Right cardiac atrium (tissue), 5 donors: ENCODE data around the gene NFATC2IP. TPM values are rescaled to one million over a fixed set of nuclear protein-coding genes. Genes with fewer than 3 reads are reported as not detected.
"Not testable (repeated sequence)": the region's sequence is repeated elsewhere in the genome, so short reads cannot be mapped to it uniquely, and the experiment has no call there.

ENCODE experiments used
- ATAC-seq, 2 donors: fragments of 200-7000 bp; cut with Tn5 transposase; one replicate each; pipeline versions ENCODE4 v1.8.0 to v1.9.1; 2020; ENCODE audit warnings: moderate library complexity in 2 of 2, mild to moderate bottlenecking in 1 of 2
- DNase-seq, 3 donors: peaks; one replicate each; pipeline ENCODE4 v3.0.0-alpha.2; 2020
- H3K27ac ChIP-seq: one replicate; pipeline ENCODE4 v1.5.1; 2013; ENCODE audit warnings: mild to moderate bottlenecking, low read length, control low read depth, moderate library complexity
- H3K27me3 ChIP-seq: one replicate; pipeline ENCODE4 v1.6.1; 2013; ENCODE audit not compliant: control insufficient read depth, insufficient read depth
- H3K4me1 ChIP-seq: one replicate; pipeline ENCODE4 v1.6.1; 2013; ENCODE audit warnings: low read length; ENCODE audit not compliant: control insufficient read depth, insufficient read depth
- H3K4me3 ChIP-seq: one replicate; pipeline ENCODE4 v1.5.1; 2013; ENCODE audit warnings: low read length, control low read depth
- H3K9me3 ChIP-seq: one replicate; pipeline ENCODE4 v1.6.1; 2013; ENCODE audit warnings: low read length; ENCODE audit not compliant: control insufficient read depth
- WGBS: extraction: QIAGEN DNeasy Blood & Tissue Kit; methylation state at CpG from one replicate; pipeline ENCODE4 v1.1.7; 2013; 5-methylcytosine and 5-hydroxymethylcytosine counted together
- intact Hi-C, 4 donors: fragments of 100-400 bp; cut with DNase I; formaldehyde crosslinking; loops; one replicate each; pipeline versions ENCODE4 v1.11.0 to v1.14.0; 2022 to 2023
- polyA plus RNA-seq: library from polyadenylated mRNA; stranded (reverse); fragments of 200-250 nt; gene quantifications from one replicate; pipeline ENCODE4 v1.2.3, GENCODE V29; 2013
- total RNA-seq, 4 donors: library from RNA; stranded (reverse); fragmentation: NEBNext Ultra II Directional; extraction: Animal tissue kit (Norgen Biotek cat#: 25700); gene quantifications; one replicate each; pipeline ENCODE4 v1.2.1, GENCODE V29; 2021
- donor health status: healthy with polysubstance abuse.
- donor health status: DM: no; HTN: yes; CAD: no.
- donor health status: DM: no; HTN: no; CAD: no.
- donor health status: DM: no; HTN: yes; CAD: no; lungs with severe emphysema.
- donor health status: DM: yes; HTN: yes; CAD: no.

NFATC2IP gene
- total and polyA plus RNA-seq, 5 donors = 13.4 to 18.0 (median 17.2) TPM

GRCh38 chr16:28974437-28975157 is 23.9 kb downstream of the NFATC2IP start, which contains the start of gene SPNS1:
TSS of gene SPNS1 (plus strand) at chr16:28974778. CDS start at chr16:28975152, 374 bp downstream.
- DNase-seq = peak; percentile 98 to 99 (median 99)
- Histone ChIP-seq H3K4me1 (peaks cover 3% of the 10 kb centered on the region), H3K27ac (peak within 1 kb of the TSS; percentile 55), H3K27me3 (no peaks in the 10 kb centered on the region), H3K9me3 (no peaks in the 10 kb centered on the region), H3K4me3 (peak within 1 kb of the TSS; percentile 68)
- intact Hi-C loops = no loop called here
- ATAC-seq = peak; percentile 97
- WGBS = under 1% methylated on average over 60 of the region's 60 CpGs

DNA sequence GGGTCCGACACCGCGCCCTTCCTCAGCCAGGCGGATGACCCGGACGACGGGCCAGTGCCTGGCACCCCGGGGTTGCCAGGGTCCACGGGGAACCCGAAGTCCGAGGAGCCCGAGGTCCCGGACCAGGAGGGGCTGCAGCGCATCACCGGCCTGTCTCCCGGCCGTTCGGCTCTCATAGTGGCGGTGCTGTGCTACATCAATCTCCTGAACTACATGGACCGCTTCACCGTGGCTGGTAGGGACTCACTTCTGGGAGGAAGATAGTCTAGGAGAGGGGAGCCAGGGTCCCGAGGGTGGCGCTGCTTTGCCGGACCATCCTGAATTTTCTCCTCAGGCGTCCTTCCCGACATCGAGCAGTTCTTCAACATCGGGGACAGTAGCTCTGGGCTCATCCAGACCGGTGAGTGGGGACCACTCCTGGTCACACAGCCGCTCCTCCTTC is 24.4 kb downstream of the NFATC2IP start:
- Histone ChIP-seq H3K27ac (no peak overlapping the region), H3K9me3 (no peaks in the 10 kb centered on the region), H3K4me1 (peaks cover 3% of the 10 kb centered on the region), H3K4me3 (peak overlapping the region; percentile 68), H3K27me3 (no peaks in the 10 kb centered on the region)
- 5% methylated on average over 30 of the region's 30 CpGs for WGBS
- intact Hi-C loops = no loop called here
- ATAC-seq (peak; percentile 4 to 23), DNase-seq (peak in 1 of 3 donors; percentile 53)

DNA sequence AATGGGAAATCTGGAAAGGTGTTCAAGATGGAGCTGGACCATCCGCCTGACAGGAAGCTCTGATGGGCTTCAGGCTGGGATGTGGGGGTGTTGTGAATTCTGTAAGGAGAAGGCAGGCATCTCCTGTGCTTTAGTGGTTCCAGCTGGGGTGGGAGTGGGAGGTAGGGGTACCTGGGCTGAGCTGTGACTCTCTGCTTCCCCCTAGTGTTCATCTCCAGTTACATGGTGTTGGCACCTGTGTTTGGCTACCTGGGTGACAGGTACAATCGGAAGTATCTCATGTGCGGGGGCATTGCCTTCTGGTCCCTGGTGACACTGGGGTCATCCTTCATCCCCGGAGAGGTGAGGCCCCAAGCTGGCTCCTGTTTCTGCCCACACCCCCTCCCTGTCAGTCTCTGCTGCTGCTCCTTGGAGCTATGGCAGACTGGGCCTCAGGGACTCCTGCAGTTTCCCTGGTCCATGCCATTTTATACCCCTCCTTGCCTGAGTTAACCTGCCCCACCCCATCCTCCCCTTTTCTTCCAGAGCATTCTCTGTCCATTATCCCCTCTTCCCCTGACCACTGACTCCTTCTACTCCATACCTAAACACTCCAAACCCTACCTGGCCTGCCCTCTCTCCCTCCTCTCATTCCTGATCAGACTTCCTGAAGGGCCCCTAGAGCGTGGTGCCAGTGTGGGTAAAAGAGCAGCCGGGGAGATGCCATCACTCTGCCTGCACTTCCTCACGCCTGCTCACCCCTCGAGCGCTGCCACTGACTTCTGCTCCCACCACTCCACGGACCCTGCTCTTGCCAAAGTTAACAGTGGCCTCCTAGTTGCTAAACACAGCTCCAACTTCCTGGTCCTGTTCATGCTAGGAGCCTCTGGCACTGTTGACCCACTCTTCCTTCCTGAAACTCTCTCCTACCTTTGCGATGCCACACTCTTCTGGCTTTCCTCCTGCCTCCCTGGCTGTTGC is 27.2 kb downstream of the NFATC2IP start:
- DNase-seq (peak in 1 of 3 donors; percentile 18), ATAC-seq (no peak)
- H3K4me1 ChIP-seq = peaks cover 3% of the 10 kb centered on the region
- H3K27me3 ChIP-seq = no peaks in the 10 kb centered on the region
- no peak overlapping the region for H3K27ac ChIP-seq
- intact Hi-C loops = no loop called here
- no peak overlapping the region for H3K4me3 ChIP-seq
- WGBS = 78% methylated on average over 11 of the region's 11 CpGs
- H3K9me3 ChIP-seq = no peaks in the 10 kb centered on the region

- H3K4me1 ChIP-seq, H3K27ac ChIP-seq, ATAC-seq, intact Hi-C loops, H3K27me3 ChIP-seq, H3K4me3 ChIP-seq, H3K9me3 ChIP-seq: not testable (repeated sequence)
- DNase-seq = peak in 1 of 3 donors; percentile 1
- 88% methylated on average over 7 of the region's 7 CpGs for WGBS
Observed at GRCh38 chr16:28980330-28980729, 29.6 kb downstream of the NFATC2IP start.

DNA sequence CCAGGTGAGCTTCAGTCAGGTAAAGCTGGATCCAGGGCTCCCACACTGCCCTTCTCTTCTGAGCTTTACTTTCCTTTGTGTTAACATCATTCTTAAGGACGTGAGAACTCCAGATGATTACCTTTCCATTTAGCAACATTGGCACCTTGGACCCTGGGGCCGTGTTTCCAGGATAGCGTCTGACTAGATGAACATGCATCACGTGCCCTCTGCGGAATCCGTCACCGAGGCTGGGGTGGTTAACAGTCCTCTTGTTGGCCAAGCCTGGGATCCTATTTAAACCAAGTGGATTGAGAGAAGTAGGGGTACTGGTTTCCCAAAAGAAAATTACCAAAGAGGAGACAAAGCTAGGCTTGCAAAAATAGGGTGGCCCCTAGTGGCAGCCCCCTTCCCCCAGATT is 30.2 kb downstream of the NFATC2IP start:
- intact Hi-C loops = no loop called here

GRCh38 chr16:28981517-28981916 is 30.8 kb downstream of the NFATC2IP start:
- no peak overlapping the region for H3K27ac ChIP-seq
- 84% methylated on average over 12 of the region's 12 CpGs for WGBS
- H3K4me3 ChIP-seq = no peak overlapping the region
- ATAC-seq (no peak), DNase-seq (peak in 1 of 3 donors; percentile 43)
- no peaks in the 10 kb centered on the region for H3K9me3 ChIP-seq
- no peaks in the 10 kb centered on the region for H3K4me1 ChIP-seq
- intact Hi-C loops = no loop called here
- no peaks in the 10 kb centered on the region for H3K27me3 ChIP-seq

More for the DNA sequence above, 30.2 kb downstream of the NFATC2IP start:
- Histone ChIP-seq H3K27me3 (no peaks in the 10 kb centered on the region), H3K4me1 (no peaks in the 10 kb centered on the region), H3K9me3 (no peaks in the 10 kb centered on the region), H3K27ac (no peak overlapping the region), H3K4me3 (no peak overlapping the region)
- DNase-seq (peak in 1 of 3 donors; percentile 11), ATAC-seq (no peak)
- WGBS = 97% methylated on average over 7 of the region's 7 CpGs

DNA sequence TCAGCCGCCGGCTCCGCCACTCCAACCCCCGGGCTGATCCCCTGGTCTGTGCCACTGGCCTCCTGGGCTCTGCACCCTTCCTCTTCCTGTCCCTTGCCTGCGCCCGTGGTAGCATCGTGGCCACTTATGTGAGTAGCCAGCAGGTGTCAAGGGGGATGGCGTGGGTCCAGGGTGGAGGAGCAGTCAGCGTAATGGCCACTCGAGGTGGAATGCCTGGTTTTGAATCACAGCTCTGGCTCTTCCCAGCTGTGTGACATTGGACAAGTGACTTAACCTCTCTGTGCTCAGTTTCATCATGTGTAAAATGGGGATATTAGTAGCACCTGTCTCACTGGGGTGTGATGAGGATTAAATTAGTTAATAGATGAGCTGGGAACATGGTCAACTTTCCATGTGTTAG is 31.7 kb downstream of the NFATC2IP start:
- ATAC-seq (no peak), DNase-seq (peak in 1 of 3 donors; percentile 52)
- no peak overlapping the region for H3K4me3 ChIP-seq
- H3K27ac ChIP-seq = no peak overlapping the region
- H3K27me3 ChIP-seq = no peaks in the 10 kb centered on the region
- H3K4me1 ChIP-seq = no peaks in the 10 kb centered on the region
- intact Hi-C loops = no loop called here
- WGBS = 95% methylated on average over 10 of the region's 10 CpGs
- H3K9me3 ChIP-seq = no peaks in the 10 kb centered on the region

GRCh38 chr16:28982949-28983348 is 32.2 kb downstream of the NFATC2IP start:
- H3K27ac ChIP-seq = no peak overlapping the region
- no peak for ATAC-seq
- H3K4me3 ChIP-seq = no peak overlapping the region
- WGBS = 96% methylated on average over 11 of the region's 11 CpGs
- H3K9me3 ChIP-seq = no peaks in the 10 kb centered on the region
- intact Hi-C loops = no loop called here
- no peaks in the 10 kb centered on the region for H3K27me3 ChIP-seq
- DNase-seq = peak in 1 of 3 donors; percentile 40
- no peaks in the 10 kb centered on the region for H3K4me1 ChIP-seq

- 92% methylated on average over 18 of the region's 18 CpGs for WGBS
- H3K27ac ChIP-seq = no peak overlapping the region
- intact Hi-C loops = no loop called here
- ATAC-seq = no peak
- H3K27me3 ChIP-seq = no peaks in the 10 kb centered on the region
- H3K4me3 ChIP-seq = no peak overlapping the region
- H3K9me3 ChIP-seq = no peaks in the 10 kb centered on the region
- no peaks in the 10 kb centered on the region for H3K4me1 ChIP-seq
- DNase-seq = no peak
Observed at GRCh38 chr16:28983644-28984043, 32.9 kb downstream of the NFATC2IP start.

- no peaks in the 10 kb centered on the region for H3K4me1 ChIP-seq
- ATAC-seq = no peak
- intact Hi-C loops = no loop called here
- H3K27ac ChIP-seq = no peak overlapping the region
- no peaks in the 10 kb centered on the region for H3K9me3 ChIP-seq
- 83% methylated on average over 12 of the region's 12 CpGs for WGBS
- H3K4me3 ChIP-seq = no peak overlapping the region
- H3K27me3 ChIP-seq = no peaks in the 10 kb centered on the region
- no peak for DNase-seq
Observed at GRCh38 chr16:28984091-28984490, 33.4 kb downstream of the NFATC2IP start.

DNA sequence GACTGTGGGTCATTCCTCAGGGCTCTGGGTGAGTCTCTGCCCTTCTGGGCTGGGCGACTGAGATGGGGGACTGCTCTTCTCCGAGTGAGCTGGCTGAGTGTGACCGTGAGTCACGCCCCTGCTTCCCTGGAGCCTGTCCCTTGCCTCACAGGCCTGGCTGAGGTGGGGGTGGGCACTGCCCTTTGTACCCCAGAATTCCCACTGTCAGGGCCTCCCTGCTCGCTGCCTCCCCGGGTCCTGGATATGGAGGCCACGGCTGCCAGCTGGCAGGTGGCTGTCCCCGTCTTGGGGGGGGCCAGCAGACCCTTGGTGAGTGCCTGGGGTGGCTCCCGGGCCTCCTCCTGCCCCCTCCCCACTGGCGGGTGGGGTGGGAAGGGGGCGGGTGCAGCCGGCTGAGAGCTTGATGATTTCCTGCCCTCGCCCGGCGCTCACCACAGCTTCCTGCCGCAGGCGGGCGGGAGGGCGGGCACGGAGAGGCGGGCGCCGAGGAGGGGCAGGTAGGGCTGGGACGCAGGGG is 33.9 kb downstream of the NFATC2IP start, which contains the start of gene LAT:
LAT (plus strand) TSS at position 434 of the 517 bp plus-strand sequence. CDS start 366 bp downstream, outside the sequence.
- intact Hi-C loops = no loop called here
- peak in 2 of 3 donors; percentile 68 to 74 for DNase-seq
- ATAC-seq = peak; percentile 3 to 28
- Histone ChIP-seq H3K27me3 (no peaks in the 10 kb centered on the region), H3K4me1 (no peaks in the 10 kb centered on the region), H3K9me3 (no peaks in the 10 kb centered on the region), H3K27ac (no peak within 1 kb of the TSS), H3K4me3 (no peak within 1 kb of the TSS)
- 62% methylated on average over 24 of the region's 24 CpGs for WGBS
